Measurements from ENCODE around the gene DUSP10. TPM values are rescaled to one million over a fixed set of nuclear protein-coding genes. Genes with fewer than 3 reads are reported as not detected.
A peak's percentile ranks its signal among the peaks of the same experiment; 100 is the strongest.

DUSP10 gene
- total and polyA plus RNA-seq, 2 donors (not counting 1 experiment from before 2014, with no cell fraction given), result 22.8 to 37.7 TPM

DNA sequence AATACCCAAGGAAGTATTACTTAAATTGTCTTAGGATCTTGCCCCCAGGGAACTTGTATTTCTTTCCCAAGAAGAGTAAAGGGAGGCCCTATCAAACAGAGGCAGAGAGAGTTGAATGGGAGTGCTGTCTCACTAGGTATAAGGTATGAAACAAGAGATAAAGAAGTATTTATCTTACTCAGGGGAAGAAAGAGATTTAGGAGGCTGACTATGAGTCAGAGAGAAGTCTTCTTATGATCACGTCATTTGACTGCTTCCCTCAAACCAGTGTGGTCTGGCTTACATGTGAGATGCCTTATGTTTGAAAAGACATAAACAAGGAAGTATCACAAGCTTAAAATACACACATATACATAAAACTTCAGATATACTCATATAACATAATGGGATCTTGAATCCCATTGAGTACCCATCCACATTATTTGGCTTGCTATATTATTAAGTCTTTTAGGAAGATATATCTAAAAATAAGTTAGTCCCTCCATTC lies 29.6 kb downstream of the DUSP10 start:
- H3K4me1 Mint-ChIP-seq, result peaks cover 80% of the 10 kb centered on the region
- Histone ChIP-seq H3K36me3 (replicated peaks in 1 of 2; ENCODE audit: control extremely low read depth in 1 of 2, control insufficient read depth in 1 of 2, extremely low read depth in 1 of 2, insufficient read depth in 2 of 2, low read length in 1 of 2) (peaks cover 0 to 3% of the 10 kb centered on the region in 2 experiments), H3K9me3 (ENCODE audit: control extremely low read depth in 1 of 3, control insufficient read depth in 2 of 3, insufficient read depth in 1 of 3, low read length in 2 of 3) (peaks cover 0 to 3% (median 0%) of the 10 kb centered on the region in 3 donors), H3K27me3 (replicated peaks in 1 of 4; ENCODE audit: control extremely low read depth in 1 of 4, control insufficient read depth in 3 of 4, insufficient read depth in 4 of 4, low read length in 3 of 4) (no peaks in the 10 kb centered on the region), H2AFZ (ENCODE audit: insufficient read depth, low read depth, low read length, poor library complexity, severe bottlenecking) (no peak overlapping the region), H4K20me1 (ENCODE audit: control insufficient read depth, insufficient read depth, low read length, poor library complexity, severe bottlenecking) (no peaks in the 10 kb centered on the region), H3K4me2 (replicated peaks; ENCODE audit: low read depth, low read length, poor library complexity, severe bottlenecking) (peak overlapping the region; percentile 48), H3K79me2 (ENCODE audit: control insufficient read depth, insufficient read depth, low read length) (peaks cover 50% of the 10 kb centered on the region), H3K4me1 (ENCODE audit: control insufficient read depth in 2 of 2, insufficient read depth in 2 of 2, low read length in 2 of 2) (peaks cover 34 to 37% of the 10 kb centered on the region in 2 donors), H3K9ac (ENCODE audit: low read length) (no peak overlapping the region), H3K27ac (ENCODE audit: low read length in 2 of 2) (no peak overlapping the region), H3K4me3 (ENCODE audit: control extremely low read depth in 1 of 5, extremely low read depth in 1 of 5, insufficient read depth in 1 of 5, low read depth in 2 of 5, low read length in 4 of 5) (no peak overlapping the region)
- peak overlapping the region; percentile 89 for H3K27ac Mint-ChIP-seq
- CTCF ChIA-PET, result interaction anchor here (0.9 to 1.8 kb wide), 4 partner anchors 30 to 545 kb away, joined by 3 to 7 read pairs (median 4); partner anchors contain the start of gene DUSP10
- POLR2A ChIA-PET, result interaction anchor here (1.2 to 3.6 kb wide), 2 partner anchors 30 to 66 kb away, joined by 6 to 44 read pairs; partner anchors contain the start of gene DUSP10
- no peaks in the 10 kb centered on the region for H3K27me3 Mint-ChIP-seq
- no CpG with 5 or more reads among the region's 1 CpG for whole genome bisulfite sequencing (ENCODE audit: insufficient coverage)
- intact Hi-C loops (cut with micrococcal nuclease), result loop anchor here (2.0 to 5.0 kb wide), 2 partner anchors 15 to 50 kb away; no protein-coding TSS in a partner anchor
- no peaks in the 10 kb centered on the region for H3K9me3 Mint-ChIP-seq (ENCODE audit: insufficient read depth)
- DNase-seq, result peak; percentile 69
- H3K4me3 Mint-ChIP-seq, result peak overlapping the region; percentile 78
- ATAC-seq (ENCODE audit: low read depth), result peak; percentile 50
- no peak for TF ChIP-seq EZH2 (IDR thresholded peaks at IDR 0.05; ENCODE audit: borderline replicate concordance, insufficient read depth, low read depth, low read length, poor library complexity, severe bottlenecking)
- TF ChIP-seq, protein P1, sequence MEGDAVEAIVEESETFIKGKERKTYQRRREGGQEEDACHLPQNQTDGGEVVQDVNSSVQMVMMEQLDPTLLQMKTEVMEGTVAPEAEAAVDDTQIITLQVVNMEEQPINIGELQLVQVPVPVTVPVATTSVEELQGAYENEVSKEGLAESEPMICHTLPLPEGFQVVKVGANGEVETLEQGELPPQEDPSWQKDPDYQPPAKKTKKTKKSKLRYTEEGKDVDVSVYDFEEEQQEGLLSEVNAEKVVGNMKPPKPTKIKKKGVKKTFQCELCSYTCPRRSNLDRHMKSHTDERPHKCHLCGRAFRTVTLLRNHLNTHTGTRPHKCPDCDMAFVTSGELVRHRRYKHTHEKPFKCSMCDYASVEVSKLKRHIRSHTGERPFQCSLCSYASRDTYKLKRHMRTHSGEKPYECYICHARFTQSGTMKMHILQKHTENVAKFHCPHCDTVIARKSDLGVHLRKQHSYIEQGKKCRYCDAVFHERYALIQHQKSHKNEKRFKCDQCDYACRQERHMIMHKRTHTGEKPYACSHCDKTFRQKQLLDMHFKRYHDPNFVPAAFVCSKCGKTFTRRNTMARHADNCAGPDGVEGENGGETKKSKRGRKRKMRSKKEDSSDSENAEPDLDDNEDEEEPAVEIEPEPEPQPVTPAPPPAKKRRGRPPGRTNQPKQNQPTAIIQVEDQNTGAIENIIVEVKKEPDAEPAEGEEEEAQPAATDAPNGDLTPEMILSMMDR (IDR thresholded peaks at IDR 0.05), result no peak

DNA sequence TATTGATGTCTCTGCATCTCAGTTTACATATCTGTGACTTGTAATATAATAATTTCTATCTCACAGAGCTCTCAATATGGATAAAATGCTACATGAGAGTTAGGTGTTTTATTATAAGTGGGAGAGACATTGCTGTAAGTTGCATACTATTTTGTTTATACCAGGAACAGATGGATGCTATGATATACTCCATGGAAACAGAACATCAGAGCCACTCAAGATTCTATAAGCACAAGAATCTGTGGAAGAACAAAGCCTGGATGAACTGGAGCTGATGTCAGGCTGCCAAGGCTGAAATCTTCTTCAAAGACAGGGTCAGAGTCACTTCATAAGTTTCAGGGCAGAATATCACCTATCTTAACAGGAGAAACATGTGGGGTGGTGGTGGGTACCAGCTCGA lies 30.2 kb downstream of the DUSP10 start:
- no peaks in the 10 kb centered on the region for H3K36me3 ChIP-seq (replicated peaks in 1 of 2; ENCODE audit: control extremely low read depth in 1 of 2, control insufficient read depth in 1 of 2, extremely low read depth in 1 of 2, insufficient read depth in 2 of 2, low read length in 1 of 2)
- H3K4me3 Mint-ChIP-seq, result peak overlapping the region; percentile 78
- H3K27me3 Mint-ChIP-seq, result no peaks in the 10 kb centered on the region
- no peak overlapping the region for H2AFZ ChIP-seq (ENCODE audit: insufficient read depth, low read depth, low read length, poor library complexity, severe bottlenecking)
- CTCF ChIA-PET, result interaction anchor here (0.9 to 1.8 kb wide), 3 partner anchors 30 to 298 kb away, joined by 3 to 7 read pairs (median 4); partner anchors contain the start of gene DUSP10
- no peaks in the 10 kb centered on the region for H3K9me3 Mint-ChIP-seq (ENCODE audit: insufficient read depth)
- no peaks in the 10 kb centered on the region for H4K20me1 ChIP-seq (ENCODE audit: control insufficient read depth, insufficient read depth, low read length, poor library complexity, severe bottlenecking)
- no peak overlapping the region for H3K9ac ChIP-seq (ENCODE audit: low read length)
- H3K79me2 ChIP-seq (ENCODE audit: control insufficient read depth, insufficient read depth, low read length), result peaks cover 50% of the 10 kb centered on the region
- no peak overlapping the region for H3K4me2 ChIP-seq (replicated peaks; ENCODE audit: low read depth, low read length, poor library complexity, severe bottlenecking)
- H3K27ac Mint-ChIP-seq, result peak overlapping the region; percentile 89
- DNase-seq (no peak), ATAC-seq (ENCODE audit: low read depth) (no peak)
- peaks cover 75% of the 10 kb centered on the region for H3K4me1 Mint-ChIP-seq
- no CpG with 5 or more reads among the region's 1 CpG for WGBS (ENCODE audit: insufficient coverage)
- H3K9me3 ChIP-seq (ENCODE audit: control extremely low read depth in 1 of 3, control insufficient read depth in 2 of 3, insufficient read depth in 1 of 3, low read length in 2 of 3), result peaks cover 0 to 3% (median 0%) of the 10 kb centered on the region in 3 donors
- TF ChIP-seq, protein P1 (IDR thresholded peaks at IDR 0.05), result no peak
- TF ChIP-seq EZH2 (IDR thresholded peaks at IDR 0.05; ENCODE audit: borderline replicate concordance, insufficient read depth, low read depth, low read length, poor library complexity, severe bottlenecking), result no peak
- POLR2A ChIA-PET, result interaction anchor here (1.2 to 3.6 kb wide), 2 partner anchors 30 to 67 kb away, joined by 6 to 44 read pairs; partner anchors contain the start of gene DUSP10
- H3K4me3 ChIP-seq (ENCODE audit: control extremely low read depth in 1 of 5, extremely low read depth in 1 of 5, insufficient read depth in 1 of 5, low read depth in 2 of 5, low read length in 4 of 5), result no peak overlapping the region
- intact Hi-C loops (cut with micrococcal nuclease), result loop anchor here (2.0 to 5.0 kb wide), 2 partner anchors 15 to 49 kb away; no protein-coding TSS in a partner anchor
- H3K27ac ChIP-seq (ENCODE audit: low read length in 2 of 2), result no peak overlapping the region
- peaks cover 34 to 37% of the 10 kb centered on the region in 2 donors for H3K4me1 ChIP-seq (ENCODE audit: control insufficient read depth in 2 of 2, insufficient read depth in 2 of 2, low read length in 2 of 2)
- no peaks in the 10 kb centered on the region for H3K27me3 ChIP-seq (replicated peaks in 1 of 4; ENCODE audit: control extremely low read depth in 1 of 4, control insufficient read depth in 3 of 4, insufficient read depth in 4 of 4, low read length in 3 of 4)

All from B cell (primary cell).